SK-N-SH (cell line): ENCODE results near the gene IL1R1.

Experiments used
- CHD2 ChIP-seq: fragments of 150-350 bp; IDR thresholded peaks from 2 replicates; pipeline ENCODE4 v1.6.1; 2018; ENCODE audit warnings: low read length; ENCODE audit not compliant: partially characterized antibody
- EP300 ChIP-seq, 2 experiments: IDR thresholded peaks; 2 replicates each; pipeline versions ENCODE4 v1.4.0 to v1.6.1; 2012; ENCODE audit warnings: borderline replicate concordance in 1 of 2, low read depth in 1 of 2, low read length in 1 of 2
- EZH2phosphoT487 ChIP-seq: fragments of 200-600 bp; sonication (generic); IDR thresholded peaks from 2 replicates; pipeline ENCODE4 v1.6.1; 2017; ENCODE audit warnings: low read depth, mixed run types, mild to moderate bottlenecking, antibody characterized with exemption, moderate library complexity, borderline replicate concordance
- FOXM1 ChIP-seq: IDR thresholded peaks from 2 replicates; pipeline ENCODE4 v1.4.0; 2012; ENCODE audit warnings: low read depth, mild to moderate bottlenecking
- GABPA ChIP-seq: IDR thresholded peaks from 2 replicates; pipeline ENCODE4 v1.4.0; 2012; ENCODE audit warnings: low read depth, mild to moderate bottlenecking
- RAD21 ChIP-seq: IDR thresholded peaks from 2 replicates; pipeline ENCODE4 v1.6.1; 2012; ENCODE audit warnings: mild to moderate bottlenecking, low read length
- TEAD4 ChIP-seq: IDR thresholded peaks from 2 replicates; pipeline ENCODE4 v1.4.0; 2012; ENCODE audit warnings: mild to moderate bottlenecking, borderline replicate concordance; ENCODE audit not compliant: insufficient read depth
- TF ChIP-seq, protein P1 (sequence below): fragments of 200-600 bp; sonication (generic); IDR thresholded peaks from 2 replicates; pipeline ENCODE4 v1.6.1; 2017; ENCODE audit warnings: antibody characterized with exemption, mild to moderate bottlenecking, moderate library complexity
- TF ChIP-seq, protein P2 (sequence below): IDR thresholded peaks from 2 replicates; pipeline ENCODE4 v1.6.1; 2012; ENCODE audit warnings: mild to moderate bottlenecking, low read depth, low read length, moderate library complexity

DNA sequence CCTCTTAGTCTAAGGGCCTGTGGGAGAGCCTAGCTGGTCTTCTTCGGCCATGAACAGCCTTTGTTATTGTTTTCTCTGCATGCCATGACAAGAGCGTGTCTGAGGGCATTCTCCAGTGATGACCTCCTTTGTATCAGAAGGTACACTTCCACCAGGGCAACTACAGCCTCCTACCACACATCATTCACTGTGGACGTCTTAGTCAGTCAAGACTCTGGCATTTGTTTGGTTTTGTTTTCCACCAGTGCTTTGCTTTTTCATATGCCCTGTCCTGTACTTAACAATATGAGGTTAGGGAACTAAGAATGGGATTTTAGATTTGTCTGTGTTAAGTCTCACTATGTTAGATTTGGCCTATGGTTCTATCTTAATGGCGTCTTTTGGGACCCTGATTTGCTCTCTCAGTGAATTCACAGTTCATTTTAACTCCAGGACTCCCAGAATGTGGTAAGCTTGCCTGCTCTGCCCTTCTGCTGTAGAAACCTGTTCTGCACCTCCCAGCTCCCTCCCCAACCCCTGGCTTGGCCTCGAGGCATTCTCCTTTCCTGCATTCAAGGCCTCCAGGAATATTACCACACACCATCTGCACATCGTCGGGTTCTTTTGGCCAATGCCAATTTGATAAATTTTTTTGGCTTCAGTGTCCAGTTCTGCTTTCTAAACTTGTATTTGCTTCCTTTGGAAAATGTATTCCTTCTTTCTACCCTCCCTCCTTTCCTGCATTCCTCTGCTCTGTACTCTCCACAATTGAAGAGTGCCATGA, 42.8 kb upstream of the IL1R1 start:
- no peak for TF ChIP-seq CHD2
- TF ChIP-seq, protein P1, sequence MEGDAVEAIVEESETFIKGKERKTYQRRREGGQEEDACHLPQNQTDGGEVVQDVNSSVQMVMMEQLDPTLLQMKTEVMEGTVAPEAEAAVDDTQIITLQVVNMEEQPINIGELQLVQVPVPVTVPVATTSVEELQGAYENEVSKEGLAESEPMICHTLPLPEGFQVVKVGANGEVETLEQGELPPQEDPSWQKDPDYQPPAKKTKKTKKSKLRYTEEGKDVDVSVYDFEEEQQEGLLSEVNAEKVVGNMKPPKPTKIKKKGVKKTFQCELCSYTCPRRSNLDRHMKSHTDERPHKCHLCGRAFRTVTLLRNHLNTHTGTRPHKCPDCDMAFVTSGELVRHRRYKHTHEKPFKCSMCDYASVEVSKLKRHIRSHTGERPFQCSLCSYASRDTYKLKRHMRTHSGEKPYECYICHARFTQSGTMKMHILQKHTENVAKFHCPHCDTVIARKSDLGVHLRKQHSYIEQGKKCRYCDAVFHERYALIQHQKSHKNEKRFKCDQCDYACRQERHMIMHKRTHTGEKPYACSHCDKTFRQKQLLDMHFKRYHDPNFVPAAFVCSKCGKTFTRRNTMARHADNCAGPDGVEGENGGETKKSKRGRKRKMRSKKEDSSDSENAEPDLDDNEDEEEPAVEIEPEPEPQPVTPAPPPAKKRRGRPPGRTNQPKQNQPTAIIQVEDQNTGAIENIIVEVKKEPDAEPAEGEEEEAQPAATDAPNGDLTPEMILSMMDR: no peak
- no peak for TF ChIP-seq EP300 (IDR thresholded peaks at IDR 0.05; ENCODE audit: borderline replicate concordance in 1 of 2, low read depth in 1 of 2, low read length in 1 of 2)
- no peak for TF ChIP-seq TEAD4
- TF ChIP-seq GABPA: no peak
- TF ChIP-seq EZH2phosphoT487: no peak
- TF ChIP-seq, protein P2, sequence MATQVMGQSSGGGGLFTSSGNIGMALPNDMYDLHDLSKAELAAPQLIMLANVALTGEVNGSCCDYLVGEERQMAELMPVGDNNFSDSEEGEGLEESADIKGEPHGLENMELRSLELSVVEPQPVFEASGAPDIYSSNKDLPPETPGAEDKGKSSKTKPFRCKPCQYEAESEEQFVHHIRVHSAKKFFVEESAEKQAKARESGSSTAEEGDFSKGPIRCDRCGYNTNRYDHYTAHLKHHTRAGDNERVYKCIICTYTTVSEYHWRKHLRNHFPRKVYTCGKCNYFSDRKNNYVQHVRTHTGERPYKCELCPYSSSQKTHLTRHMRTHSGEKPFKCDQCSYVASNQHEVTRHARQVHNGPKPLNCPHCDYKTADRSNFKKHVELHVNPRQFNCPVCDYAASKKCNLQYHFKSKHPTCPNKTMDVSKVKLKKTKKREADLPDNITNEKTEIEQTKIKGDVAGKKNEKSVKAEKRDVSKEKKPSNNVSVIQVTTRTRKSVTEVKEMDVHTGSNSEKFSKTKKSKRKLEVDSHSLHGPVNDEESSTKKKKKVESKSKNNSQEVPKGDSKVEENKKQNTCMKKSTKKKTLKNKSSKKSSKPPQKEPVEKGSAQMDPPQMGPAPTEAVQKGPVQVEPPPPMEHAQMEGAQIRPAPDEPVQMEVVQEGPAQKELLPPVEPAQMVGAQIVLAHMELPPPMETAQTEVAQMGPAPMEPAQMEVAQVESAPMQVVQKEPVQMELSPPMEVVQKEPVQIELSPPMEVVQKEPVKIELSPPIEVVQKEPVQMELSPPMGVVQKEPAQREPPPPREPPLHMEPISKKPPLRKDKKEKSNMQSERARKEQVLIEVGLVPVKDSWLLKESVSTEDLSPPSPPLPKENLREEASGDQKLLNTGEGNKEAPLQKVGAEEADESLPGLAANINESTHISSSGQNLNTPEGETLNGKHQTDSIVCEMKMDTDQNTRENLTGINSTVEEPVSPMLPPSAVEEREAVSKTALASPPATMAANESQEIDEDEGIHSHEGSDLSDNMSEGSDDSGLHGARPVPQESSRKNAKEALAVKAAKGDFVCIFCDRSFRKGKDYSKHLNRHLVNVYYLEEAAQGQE: no peak
- TF ChIP-seq RAD21: no peak
- TF ChIP-seq FOXM1: no peak
